AG08395 (cell line): ENCODE results near the gene SP4.

ENCODE experiments used
- DNase-seq: peaks from one replicate; pipeline ENCODE4 v3.0.0; 2012; ENCODE audit warnings: mixed read lengths, low spot score

The SP4 gene

GRCh38 chr7:21427871-21428658 is at the start of gene SP4:
Gene SP4 (plus strand): TSS chr7:21428083. CDS start chr7:21428252, 169 bp downstream.
- peak; percentile 97 for DNase-seq

GRCh38 chr7:21383227-21384220 is 44.4 kb upstream of the SP4 start:
- no peak for DNase-seq

- DNase-seq, result no peak
Observed at GRCh38 chr7:21393937-21394336, 33.9 kb upstream of the SP4 start.

- DNase-seq, result no peak
Observed at GRCh38 chr7:21401944-21402343, 25.9 kb upstream of the SP4 start.

- no peak for DNase-seq
Observed at GRCh38 chr7:21407796-21408480, 19.9 kb upstream of the SP4 start.

- DNase-seq, result no peak
Observed at GRCh38 chr7:21408481-21408820, 19.4 kb upstream of the SP4 start.

GRCh38 chr7:21412410-21412851 is 15.5 kb upstream of the SP4 start:
- no peak for DNase-seq

GRCh38 chr7:21412957-21413356 is 14.9 kb upstream of the SP4 start:
- DNase-seq, result no peak

- DNase-seq, result no peak
Observed at GRCh38 chr7:21413502-21413901, 14.4 kb upstream of the SP4 start.

- no peak for DNase-seq
Observed at GRCh38 chr7:21414795-21415393, 13.0 kb upstream of the SP4 start.

- DNase-seq, result no peak
Observed at GRCh38 chr7:21417647-21418046, 10.2 kb upstream of the SP4 start.

GRCh38 chr7:21422751-21423150 is 5.1 kb upstream of the SP4 start:
- no peak for DNase-seq

GRCh38 chr7:21425290-21425689 is 2.6 kb upstream of the SP4 start:
- no peak for DNase-seq

- no peak for DNase-seq
Observed at GRCh38 chr7:21426286-21427181, 1.3 kb upstream of the SP4 start.

- peak; percentile 97 for DNase-seq
Observed at GRCh38 chr7:21427182-21427870, 557 bp upstream of the SP4 start.

GRCh38 chr7:21428659-21428941 is 717 bp downstream of the SP4 start:
- no peak for DNase-seq

GRCh38 chr7:21429021-21429420 is 1.1 kb downstream of the SP4 start:
- no peak for DNase-seq

GRCh38 chr7:21429786-21430574 is 2.1 kb downstream of the SP4 start:
- DNase-seq, result no peak

GRCh38 chr7:21430575-21430954 is 2.7 kb downstream of the SP4 start:
- DNase-seq, result no peak
